Muscle layer of duodenum (tissue), 2 donors: ENCODE data around the gene NDUFS7.

Source experiments
- H3K27ac ChIP-seq: one replicate; pipeline ENCODE4 v1.7.0; 2013; ENCODE audit warnings: mild to moderate bottlenecking, low read length
- H3K27me3 ChIP-seq: one replicate; pipeline ENCODE4 v1.7.0; 2013; ENCODE audit warnings: low read depth, mild to moderate bottlenecking, control low read depth, low read length
- H3K36me3 ChIP-seq, 2 donors: one replicate each; pipeline ENCODE4 v1.7.0; 2013; ENCODE audit warnings: low read length in 2 of 2, control low read depth in 1 of 2, mild to moderate bottlenecking in 1 of 2; ENCODE audit not compliant: insufficient read depth in 2 of 2, control insufficient read depth in 1 of 2
- H3K4me1 ChIP-seq, 2 donors: one replicate each; pipeline ENCODE4 v1.7.0; 2013; ENCODE audit warnings: low read length in 2 of 2, mild to moderate bottlenecking in 2 of 2, control low read depth in 1 of 2, moderate library complexity in 1 of 2; ENCODE audit not compliant: insufficient read depth in 2 of 2, control insufficient read depth in 1 of 2
- H3K4me3 ChIP-seq, 2 donors: one replicate each; pipeline ENCODE4 v1.7.0; 2013; ENCODE audit warnings: low read length in 2 of 2, low read depth in 1 of 2, mild to moderate bottlenecking in 1 of 2
- H3K9me3 ChIP-seq, 2 donors: one replicate each; pipeline ENCODE4 v1.7.0; 2013; ENCODE audit warnings: low read length in 2 of 2, control low read depth in 1 of 2, mild to moderate bottlenecking in 1 of 2; ENCODE audit not compliant: control insufficient read depth in 1 of 2
- donor health status: healthy.

The NDUFS7 gene

DNA sequence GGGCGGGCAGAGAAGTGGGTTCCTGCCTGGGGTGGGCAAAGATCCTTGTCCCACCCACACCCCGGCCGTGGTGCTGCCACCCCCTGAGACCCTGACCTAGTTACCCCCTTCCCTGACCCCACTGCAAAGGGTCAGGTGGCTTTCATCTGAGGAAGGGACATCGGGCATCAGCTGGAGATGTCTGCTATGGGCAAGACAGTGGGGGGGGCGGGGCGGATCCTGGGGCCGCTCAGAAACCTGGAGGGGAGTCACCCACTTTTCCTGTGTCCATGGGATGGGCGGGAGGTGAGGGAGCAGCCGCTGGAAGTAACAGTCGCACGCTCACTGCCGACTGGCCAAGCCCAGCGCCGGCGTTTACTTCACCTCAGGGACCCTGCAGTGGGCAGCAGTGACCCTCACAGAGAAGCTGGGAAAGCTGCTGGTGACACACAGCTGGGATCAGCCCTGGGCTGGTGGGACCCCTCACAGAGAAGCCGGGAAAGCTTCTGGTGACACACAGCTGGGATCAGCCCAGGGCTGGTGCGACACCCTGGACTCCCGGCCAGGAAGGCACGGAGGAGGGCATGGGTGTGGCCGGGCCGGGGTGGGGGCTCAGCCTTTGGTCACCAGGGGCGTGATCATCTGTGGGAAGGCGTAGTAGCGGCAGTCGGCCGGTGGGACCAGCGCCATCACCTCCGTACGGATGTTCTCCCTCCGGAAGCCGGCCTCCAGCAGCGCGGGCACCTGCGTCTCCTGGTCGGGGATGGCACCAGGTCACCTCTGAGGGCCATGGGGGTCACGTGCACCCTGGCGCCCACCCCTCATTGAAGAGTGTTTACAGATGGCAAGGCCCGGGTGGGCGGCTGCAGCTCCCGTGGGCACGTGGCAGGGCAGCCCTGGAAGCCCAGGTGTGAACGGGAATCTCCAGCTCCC, 13.3 kb downstream of the NDUFS7 start:
- Histone ChIP-seq H3K36me3 (peaks cover 12 to 22% of the 10 kb centered on the region in 2 donors), H3K4me3 (no peak overlapping the region), H3K9me3 (no peaks in the 10 kb centered on the region), H3K4me1 (peaks cover 0 to 35% of the 10 kb centered on the region in 2 donors), H3K27ac (no peak overlapping the region), H3K27me3 (no peaks in the 10 kb centered on the region)

DNA sequence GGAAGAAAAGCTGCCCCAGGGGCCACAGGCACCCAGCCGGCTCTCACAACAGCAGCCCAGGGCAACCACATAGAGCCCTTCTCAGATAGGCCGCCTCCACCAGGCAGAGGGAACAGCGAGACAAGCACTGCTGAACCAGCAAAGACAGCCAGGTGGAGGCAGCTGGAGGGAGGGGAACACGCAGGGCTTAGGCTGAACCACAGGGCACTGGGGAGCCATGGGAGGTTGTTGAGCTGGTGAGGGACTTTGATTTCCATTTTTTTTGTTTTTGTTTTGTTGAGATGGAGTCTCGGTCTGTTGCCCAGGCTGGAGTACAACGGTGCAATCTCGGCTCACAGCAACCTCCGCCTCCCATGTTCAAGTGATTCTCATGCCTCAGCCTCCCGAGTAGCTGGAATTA, 14.1 kb downstream of the NDUFS7 start:
- peaks cover 0 to 35% of the 10 kb centered on the region in 2 donors for H3K4me1 ChIP-seq
- no peaks in the 10 kb centered on the region for H3K9me3 ChIP-seq
- peaks cover 7 to 14% of the 10 kb centered on the region in 2 donors for H3K36me3 ChIP-seq
- no peak overlapping the region for H3K4me3 ChIP-seq
- H3K27me3 ChIP-seq = no peaks in the 10 kb centered on the region
- no peak overlapping the region for H3K27ac ChIP-seq

DNA sequence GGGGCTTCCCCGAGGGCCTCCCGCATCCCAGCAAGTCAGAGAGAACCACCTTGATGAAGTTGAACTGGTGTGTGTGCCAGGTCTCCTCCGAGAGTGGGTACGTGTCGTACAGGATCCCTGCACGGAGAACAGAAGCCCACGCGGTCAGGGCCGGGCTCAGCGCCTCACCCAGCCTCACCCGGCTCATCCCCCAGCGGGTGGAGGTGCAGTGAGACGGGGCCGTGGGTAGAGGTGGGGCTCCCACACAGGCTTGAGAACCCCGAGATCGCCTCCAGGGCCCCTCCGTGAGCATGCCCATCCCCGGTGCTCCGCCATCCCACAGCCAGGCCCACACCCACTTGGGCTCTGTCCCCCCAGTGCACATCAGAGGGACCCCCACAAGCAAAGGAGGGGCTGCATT, 15.4 kb downstream of the NDUFS7 start:
- Histone ChIP-seq H3K27me3 (no peaks in the 10 kb centered on the region), H3K27ac (no peak overlapping the region), H3K36me3 (peaks cover 0 to 2% of the 10 kb centered on the region in 2 donors), H3K4me3 (no peak overlapping the region), H3K9me3 (no peaks in the 10 kb centered on the region), H3K4me1 (peaks cover 0 to 35% of the 10 kb centered on the region in 2 donors)

DNA sequence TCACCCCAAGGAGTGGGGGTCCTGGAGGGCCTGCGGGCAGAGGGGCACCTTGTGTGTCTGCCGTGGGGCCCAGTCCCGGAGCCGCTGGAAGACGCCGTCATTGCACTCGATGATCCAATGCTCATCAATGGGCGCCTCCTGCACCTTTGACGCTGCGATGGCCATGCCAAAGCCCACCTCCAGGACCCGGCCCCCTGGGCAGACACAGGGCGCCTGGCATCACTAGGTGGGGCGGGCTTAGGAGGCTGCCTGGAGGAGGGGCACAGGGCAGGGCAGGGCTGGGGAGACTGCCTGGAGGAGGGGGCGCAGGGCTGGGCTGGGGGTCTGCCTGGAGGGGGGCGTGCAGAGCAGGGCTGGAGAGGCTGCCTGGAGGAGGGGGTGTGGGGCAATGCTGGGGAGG, 16.0 kb downstream of the NDUFS7 start:
- H3K27me3 ChIP-seq = no peaks in the 10 kb centered on the region
- H3K27ac ChIP-seq = no peak overlapping the region
- no peak overlapping the region for H3K4me3 ChIP-seq
- H3K9me3 ChIP-seq = no peaks in the 10 kb centered on the region
- H3K4me1 ChIP-seq = peaks cover 0 to 33% of the 10 kb centered on the region in 2 donors
- no peaks in the 10 kb centered on the region for H3K36me3 ChIP-seq

DNA sequence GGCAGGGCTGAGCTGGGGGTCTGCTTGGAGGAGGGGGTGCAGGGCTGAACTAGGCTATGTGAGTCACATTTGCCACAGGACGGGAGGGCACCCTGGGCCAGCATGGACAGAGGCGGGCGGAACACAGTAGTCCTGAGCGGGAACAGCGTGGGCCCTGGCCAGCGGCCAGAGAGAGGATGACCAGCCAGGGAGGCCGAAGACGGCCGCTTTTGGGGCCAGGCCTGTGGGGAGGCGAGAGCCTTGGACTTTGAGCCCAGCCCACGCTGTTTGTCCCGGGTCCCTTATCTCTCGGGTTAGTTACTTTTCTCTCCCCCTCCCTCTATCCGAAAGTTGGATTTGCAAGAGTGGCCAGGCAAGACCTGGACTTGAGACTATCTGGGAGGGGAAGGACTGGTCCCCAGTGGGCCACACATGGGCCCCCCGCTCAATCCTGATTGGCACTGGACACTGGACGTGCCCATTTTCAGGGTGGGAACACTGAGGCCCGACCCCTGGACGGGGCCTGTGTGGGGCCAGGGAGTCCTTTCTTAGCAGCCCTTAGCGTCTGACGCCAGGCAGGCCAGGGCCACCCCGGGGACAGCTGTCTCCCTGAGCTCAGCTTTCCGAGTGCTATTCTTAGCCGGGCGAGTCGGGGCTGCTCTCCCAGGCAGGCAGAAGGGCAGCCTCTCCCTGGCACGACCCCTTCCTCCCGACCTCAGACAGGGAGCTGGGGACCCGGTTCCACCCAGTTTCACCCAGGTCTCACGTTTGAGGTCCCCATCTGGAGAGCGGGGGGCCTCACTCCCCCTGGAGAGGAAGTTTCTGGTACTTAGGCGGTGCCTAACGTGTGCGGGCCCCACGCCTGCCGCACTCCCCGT, 16.8 kb downstream of the NDUFS7 start:
- H3K27ac ChIP-seq = no peak overlapping the region
- peak overlapping the region; percentile 37 to 82 for H3K4me3 ChIP-seq
- no peaks in the 10 kb centered on the region for H3K36me3 ChIP-seq
- H3K4me1 ChIP-seq = peaks cover 0 to 25% of the 10 kb centered on the region in 2 donors
- no peaks in the 10 kb centered on the region for H3K27me3 ChIP-seq
- H3K9me3 ChIP-seq = no peaks in the 10 kb centered on the region

DNA sequence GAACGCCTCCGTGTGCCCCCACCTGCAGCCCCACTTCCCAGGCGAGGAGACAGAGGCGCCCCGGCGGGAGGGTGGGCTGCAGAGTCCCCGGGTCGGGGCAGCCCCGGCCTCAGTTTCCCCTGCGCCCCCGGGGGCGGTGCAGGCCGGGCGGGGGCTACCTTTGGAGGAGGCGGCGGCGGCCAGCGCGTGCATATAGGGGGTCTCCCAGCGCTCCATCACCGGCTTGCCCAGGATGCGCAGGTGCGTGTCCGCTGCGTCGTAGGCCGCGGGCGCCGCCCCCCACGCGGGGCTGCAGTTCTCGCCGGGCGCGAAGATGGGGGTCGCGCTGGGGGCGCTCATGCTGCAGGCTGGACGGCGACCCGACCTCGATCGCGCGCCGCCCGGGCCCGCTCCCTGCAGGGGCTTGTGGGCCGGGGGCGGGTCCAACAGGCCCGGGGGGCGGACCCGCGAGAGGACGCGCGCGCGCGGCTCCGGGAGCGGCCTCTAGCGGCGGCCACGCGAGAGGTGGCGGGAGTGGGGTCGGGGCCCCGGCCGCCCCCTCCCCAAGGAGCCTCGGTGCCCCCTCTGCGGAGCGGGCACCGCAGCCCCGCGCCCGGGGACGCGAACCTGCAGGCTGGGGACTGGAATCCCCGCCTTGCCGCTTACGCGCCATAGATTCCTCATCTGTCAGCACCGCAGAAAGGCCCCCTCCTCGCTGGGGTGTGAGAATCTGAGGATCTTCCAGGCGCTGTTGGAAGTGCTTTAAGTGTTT, 17.6 kb downstream of the NDUFS7 start, which contains the start of gene GAMT:
TSS of gene GAMT (minus strand) at position 405 of the 751 bp plus-strand sequence. CDS start at position 339, 66 bp downstream.
- Histone ChIP-seq H3K9me3 (no peaks in the 10 kb centered on the region), H3K36me3 (no peaks in the 10 kb centered on the region), H3K27ac (no peak within 1 kb of the TSS), H3K27me3 (no peaks in the 10 kb centered on the region), H3K4me3 (peak within 1 kb of the TSS; percentile 37 to 82), H3K4me1 (peaks cover 0 to 17% of the 10 kb centered on the region in 2 donors)

DNA sequence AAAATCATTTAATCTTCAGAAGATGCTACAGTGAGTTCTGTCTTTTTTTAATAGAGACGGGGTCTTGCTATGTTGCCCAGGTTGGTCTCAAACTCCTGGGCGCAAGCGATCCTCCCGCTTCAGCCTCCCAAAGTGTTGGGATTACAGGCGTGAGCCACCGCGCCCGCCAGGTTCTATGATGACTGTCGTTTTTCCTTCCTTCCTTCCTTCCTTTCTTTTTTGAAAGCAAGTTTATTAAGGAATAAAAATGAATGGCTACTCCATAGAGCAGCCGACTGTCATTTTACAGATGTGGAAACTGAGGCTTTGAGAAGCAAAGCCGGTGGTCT, 18.1 kb downstream of the NDUFS7 start:
- Histone ChIP-seq H3K9me3 (no peaks in the 10 kb centered on the region), H3K27ac (no peak overlapping the region), H3K4me3 (peak overlapping the region in 1 of 2 donors; percentile 82), H3K27me3 (no peaks in the 10 kb centered on the region), H3K36me3 (no peaks in the 10 kb centered on the region), H3K4me1 (peaks cover 0 to 12% of the 10 kb centered on the region in 2 donors)

DNA sequence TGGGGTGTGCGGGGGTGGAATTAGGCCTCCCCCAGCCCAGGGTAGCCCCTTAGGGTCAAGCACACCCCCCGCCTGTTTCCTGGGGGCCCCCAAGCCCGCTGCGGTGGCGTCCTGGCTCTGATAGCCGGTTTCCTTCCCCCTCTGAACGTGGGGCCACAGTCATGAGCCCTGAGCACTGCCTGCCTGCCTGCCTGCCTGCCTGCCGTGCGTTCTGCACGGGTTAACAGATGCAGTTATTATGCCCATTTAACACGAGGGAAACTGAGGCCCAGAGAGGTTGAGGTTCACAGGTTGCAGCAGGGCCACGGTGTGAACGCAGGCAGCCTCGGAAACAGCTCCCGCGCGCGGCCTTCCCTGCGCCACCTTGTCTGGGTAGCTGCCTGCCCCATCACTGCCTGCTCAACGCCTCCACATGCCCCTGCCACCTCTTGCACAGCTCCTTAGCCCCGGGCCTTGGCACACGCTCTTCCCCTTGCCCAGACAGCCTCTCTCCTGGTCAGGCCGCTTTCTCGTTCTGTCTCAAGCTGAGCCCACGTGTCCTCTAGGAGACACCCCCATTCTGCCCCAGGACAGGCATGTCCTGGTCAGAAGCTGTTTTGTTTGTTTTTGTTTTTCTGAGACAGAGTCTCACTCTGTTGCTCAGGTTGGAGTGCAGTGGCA, 18.8 kb downstream of the NDUFS7 start:
- Histone ChIP-seq H3K4me3 (no peak overlapping the region), H3K27me3 (no peaks in the 10 kb centered on the region), H3K27ac (no peak overlapping the region)

DNA sequence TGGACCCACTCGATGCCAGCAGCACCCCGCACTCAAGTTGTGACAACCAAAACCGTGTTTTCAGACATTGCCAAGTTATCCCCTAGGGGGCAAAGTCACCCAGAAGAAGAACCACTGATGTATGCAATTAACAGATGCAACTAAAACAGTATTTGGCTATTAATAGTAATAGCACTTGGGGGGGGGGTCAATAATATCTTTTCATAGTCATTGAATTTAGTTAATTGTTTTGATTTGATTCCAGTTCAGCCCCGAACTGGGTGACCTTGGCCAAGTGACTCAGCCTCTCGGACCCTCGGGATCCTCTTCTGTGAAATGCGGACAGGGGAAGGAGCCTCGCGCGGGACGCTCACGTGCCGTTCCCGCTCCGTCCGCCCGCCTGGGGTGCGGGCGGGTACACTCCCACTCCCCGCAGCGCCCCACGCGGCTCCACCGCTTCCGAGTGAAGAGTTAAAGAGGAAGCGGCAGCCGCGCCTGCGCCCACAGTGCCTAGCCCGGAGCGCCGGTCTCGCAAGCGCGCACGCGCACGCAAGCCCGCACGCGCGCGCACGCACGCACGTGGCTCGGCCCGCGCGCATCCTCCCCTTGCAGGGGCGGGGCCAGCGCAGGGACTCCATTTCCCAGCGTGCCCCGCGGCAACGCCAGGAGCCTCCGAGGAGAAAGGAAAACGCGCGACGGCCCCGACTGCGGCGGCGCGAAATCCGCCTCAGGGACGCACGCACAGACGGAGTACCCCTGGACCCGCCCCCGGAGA, 23.2 kb downstream of the NDUFS7 start:
- H3K4me3 ChIP-seq = peak overlapping the region; percentile 49 to 69
- H3K27ac ChIP-seq = peak overlapping the region; percentile 39
- no peaks in the 10 kb centered on the region for H3K36me3 ChIP-seq
- no peaks in the 10 kb centered on the region for H3K9me3 ChIP-seq
- peaks cover 9 to 34% of the 10 kb centered on the region in 2 donors for H3K4me1 ChIP-seq
- H3K27me3 ChIP-seq = no peaks in the 10 kb centered on the region

More for the DNA sequence above, 18.8 kb downstream of the NDUFS7 start:
- no peaks in the 10 kb centered on the region for H3K9me3 ChIP-seq
- no peaks in the 10 kb centered on the region for H3K36me3 ChIP-seq
- peaks cover 0 to 11% of the 10 kb centered on the region in 2 donors for H3K4me1 ChIP-seq
